ENCODE data around the gene RPL6. TPM values are rescaled to one million over a fixed set of nuclear protein-coding genes. Genes with fewer than 3 reads are reported as not detected.

The RPL6 gene
- polyA plus RNA-seq, 1 donor from 2014 or later = 1,647 TPM

GRCh38 chr12:112362310-112362709 lies 47.1 kb downstream of the RPL6 start:
- Histone ChIP-seq H3K36me3 (ENCODE audit: insufficient read depth, low read length) (no peaks in the 10 kb centered on the region), H3K9me3 (ENCODE audit: low read length) (no peaks in the 10 kb centered on the region), H3K79me2 (replicated peaks; ENCODE audit: insufficient read depth, low read length) (peaks cover 74% of the 10 kb centered on the region), H3K4me2 (ENCODE audit: low read length) (no peak overlapping the region), H3K9ac (ENCODE audit: low read length) (no peak overlapping the region), H4K20me1 (ENCODE audit: insufficient read depth) (peaks cover 6% of the 10 kb centered on the region), H3K4me3 (ENCODE audit: low read length) (no peak overlapping the region), H3K27me3 (ENCODE audit: insufficient read depth, low read depth, low read length) (no peaks in the 10 kb centered on the region), H3K9me2 (ENCODE audit: insufficient read depth, low read length) (no peaks in the 10 kb centered on the region), H3F3A (ENCODE audit: insufficient read depth, low read length, poor library complexity, severe bottlenecking) (no peaks in the 10 kb centered on the region), H2AFZ (ENCODE audit: low read depth, low read length) (no peak overlapping the region), H3K27ac (ENCODE audit: low read length) (no peak overlapping the region)
- TF ChIP-seq CTCF (IDR thresholded peaks at IDR 0.05; ENCODE audit: poor library complexity, severe bottlenecking) = no peak
- TF ChIP-seq RAD21 (conservative IDR thresholded peaks at IDR 0.05) = no peak
- TF ChIP-seq TAF1 (IDR thresholded peaks at IDR 0.05; ENCODE audit: low read depth) = no peak
- no peak for TF ChIP-seq EZH2 (IDR thresholded peaks at IDR 0.05; ENCODE audit: borderline replicate concordance, insufficient read depth, low read length, poor library complexity, severe bottlenecking)
- TF ChIP-seq EP300 (conservative IDR thresholded peaks at IDR 0.05; ENCODE audit: poor library complexity, severe bottlenecking) = no peak
- TF ChIP-seq SMC3 (conservative IDR thresholded peaks at IDR 0.05; ENCODE audit: poor library complexity) = no peak
- TF ChIP-seq POLR2AphosphoS5 (IDR thresholded peaks at IDR 0.05) = no peak
- no peak for TF ChIP-seq REST (IDR thresholded peaks at IDR 0.05; ENCODE audit: borderline replicate concordance)
- TF ChIP-seq MXI1 (conservative IDR thresholded peaks at IDR 0.05; ENCODE audit: poor library complexity, severe bottlenecking) = no peak

- H3K9me2 ChIP-seq (ENCODE audit: insufficient read depth, low read length) = no peaks in the 10 kb centered on the region
- H3K4me2 ChIP-seq (ENCODE audit: low read length) = no peak overlapping the region
- H3F3A ChIP-seq (ENCODE audit: insufficient read depth, low read length, poor library complexity, severe bottlenecking) = no peaks in the 10 kb centered on the region
- H3K27me3 ChIP-seq (ENCODE audit: insufficient read depth, low read depth, low read length) = no peaks in the 10 kb centered on the region
- peaks cover 6% of the 10 kb centered on the region for H4K20me1 ChIP-seq (ENCODE audit: insufficient read depth)
- H3K79me2 ChIP-seq (replicated peaks; ENCODE audit: insufficient read depth, low read length) = peaks cover 65% of the 10 kb centered on the region
- no peak overlapping the region for H3K27ac ChIP-seq (ENCODE audit: low read length)
- no peaks in the 10 kb centered on the region for H3K9me3 ChIP-seq (ENCODE audit: low read length)
- no peaks in the 10 kb centered on the region for H3K36me3 ChIP-seq (ENCODE audit: insufficient read depth, low read length)
- TF ChIP-seq TAF1 (IDR thresholded peaks at IDR 0.05; ENCODE audit: low read depth) = no peak
- no peak for TF ChIP-seq REST (IDR thresholded peaks at IDR 0.05; ENCODE audit: borderline replicate concordance)
- TF ChIP-seq SMC3 (conservative IDR thresholded peaks at IDR 0.05; ENCODE audit: poor library complexity) = no peak
- TF ChIP-seq MXI1 (conservative IDR thresholded peaks at IDR 0.05; ENCODE audit: poor library complexity, severe bottlenecking) = no peak
- no peak for TF ChIP-seq POLR2AphosphoS5 (IDR thresholded peaks at IDR 0.05)
- TF ChIP-seq EZH2 (IDR thresholded peaks at IDR 0.05; ENCODE audit: borderline replicate concordance, insufficient read depth, low read length, poor library complexity, severe bottlenecking) = no peak
- TF ChIP-seq RAD21 (conservative IDR thresholded peaks at IDR 0.05) = no peak
- H3K4me3 ChIP-seq (ENCODE audit: low read length) = no peak overlapping the region
- H2AFZ ChIP-seq (ENCODE audit: low read depth, low read length) = no peak overlapping the region
- no peak overlapping the region for H3K9ac ChIP-seq (ENCODE audit: low read length)
Observed at GRCh38 chr12:112361271-112361670, 48.1 kb downstream of the RPL6 start.

Measured in neural cell (in vitro differentiated cells).